ENCODE results near the gene TUBGCP6. TPM values are rescaled to one million over a fixed set of nuclear protein-coding genes. Genes with fewer than 3 reads are reported as not detected.

Gene TUBGCP6
- total and polyA plus RNA-seq, 10 of the 15 experiments (the other 5 are each of a cell fraction or from before 2014, with no cell fraction given), result 0.74 to 41.4 (median 19.4) TPM

GRCh38 chr22:50199829-50200460 lies 44.9 kb downstream of the TUBGCP6 start (continued):
- TF ChIP-seq, protein P1, sequence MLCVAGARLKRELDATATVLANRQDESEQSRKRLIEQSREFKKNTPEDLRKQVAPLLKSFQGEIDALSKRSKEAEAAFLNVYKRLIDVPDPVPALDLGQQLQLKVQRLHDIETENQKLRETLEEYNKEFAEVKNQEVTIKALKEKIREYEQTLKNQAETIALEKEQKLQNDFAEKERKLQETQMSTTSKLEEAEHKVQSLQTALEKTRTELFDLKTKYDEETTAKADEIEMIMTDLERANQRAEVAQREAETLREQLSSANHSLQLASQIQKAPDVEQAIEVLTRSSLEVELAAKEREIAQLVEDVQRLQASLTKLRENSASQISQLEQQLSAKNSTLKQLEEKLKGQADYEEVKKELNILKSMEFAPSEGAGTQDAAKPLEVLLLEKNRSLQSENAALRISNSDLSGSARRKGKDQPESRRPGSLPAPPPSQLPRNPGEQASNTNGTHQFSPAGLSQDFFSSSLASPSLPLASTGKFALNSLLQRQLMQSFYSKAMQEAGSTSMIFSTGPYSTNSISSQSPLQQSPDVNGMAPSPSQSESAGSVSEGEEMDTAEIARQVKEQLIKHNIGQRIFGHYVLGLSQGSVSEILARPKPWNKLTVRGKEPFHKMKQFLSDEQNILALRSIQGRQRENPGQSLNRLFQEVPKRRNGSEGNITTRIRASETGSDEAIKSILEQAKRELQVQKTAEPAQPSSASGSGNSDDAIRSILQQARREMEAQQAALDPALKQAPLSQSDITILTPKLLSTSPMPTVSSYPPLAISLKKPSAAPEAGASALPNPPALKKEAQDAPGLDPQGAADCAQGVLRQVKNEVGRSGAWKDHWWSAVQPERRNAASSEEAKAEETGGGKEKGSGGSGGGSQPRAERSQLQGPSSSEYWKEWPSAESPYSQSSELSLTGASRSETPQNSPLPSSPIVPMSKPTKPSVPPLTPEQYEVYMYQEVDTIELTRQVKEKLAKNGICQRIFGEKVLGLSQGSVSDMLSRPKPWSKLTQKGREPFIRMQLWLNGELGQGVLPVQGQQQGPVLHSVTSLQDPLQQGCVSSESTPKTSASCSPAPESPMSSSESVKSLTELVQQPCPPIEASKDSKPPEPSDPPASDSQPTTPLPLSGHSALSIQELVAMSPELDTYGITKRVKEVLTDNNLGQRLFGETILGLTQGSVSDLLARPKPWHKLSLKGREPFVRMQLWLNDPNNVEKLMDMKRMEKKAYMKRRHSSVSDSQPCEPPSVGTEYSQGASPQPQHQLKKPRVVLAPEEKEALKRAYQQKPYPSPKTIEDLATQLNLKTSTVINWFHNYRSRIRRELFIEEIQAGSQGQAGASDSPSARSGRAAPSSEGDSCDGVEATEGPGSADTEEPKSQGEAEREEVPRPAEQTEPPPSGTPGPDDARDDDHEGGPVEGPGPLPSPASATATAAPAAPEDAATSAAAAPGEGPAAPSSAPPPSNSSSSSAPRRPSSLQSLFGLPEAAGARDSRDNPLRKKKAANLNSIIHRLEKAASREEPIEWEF (IDR thresholded peaks at IDR 0.05; ENCODE audit: insufficient replicate concordance, low read depth, low read length), result no peak

DNA sequence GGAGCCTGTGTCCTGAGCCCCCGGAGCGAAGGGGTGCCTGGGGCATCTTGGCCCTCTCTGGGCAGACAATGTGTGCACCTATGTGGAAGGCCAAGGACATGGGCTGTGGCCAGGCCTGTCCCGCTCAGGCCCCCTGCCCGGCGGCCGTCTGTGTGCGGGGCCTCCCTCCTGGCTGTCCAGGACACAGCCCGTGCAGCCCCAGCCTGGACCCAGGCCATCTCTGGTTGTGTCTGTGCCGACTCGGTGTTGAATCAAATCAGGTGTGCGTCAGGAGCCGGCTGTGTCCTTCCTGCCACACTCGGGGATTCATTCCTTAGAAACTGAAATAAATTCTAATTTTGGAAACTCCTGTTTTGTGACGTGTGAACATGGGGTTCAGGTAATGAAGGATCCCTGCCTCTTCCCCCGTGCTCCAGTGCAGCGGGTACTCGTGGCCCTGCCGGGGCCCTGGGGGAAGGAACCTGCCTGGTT lies 45.5 kb downstream of the TUBGCP6 start:
- H3K27ac ChIP-seq (ENCODE audit: control insufficient read depth, insufficient read depth), result peak overlapping the region; percentile 77; the same call in 1 of the 2 replicates
- ChIA-PET CTCF (no interaction called here), SMC1A (ENCODE audit: uncharacterized antibody, unreplicated experiment) (no interaction called here), RAD21 (ENCODE audit: unreplicated experiment) (no interaction called here), POLR2A (interaction anchor here (1.0 kb wide), 1 partner anchor 8 kb away, joined by 3 read pairs; no protein-coding TSS in a partner anchor)
- peaks cover 16% of the 10 kb centered on the region for H3K79me2 ChIP-seq (ENCODE audit: control insufficient read depth, insufficient read depth, low read length)
- FAIRE-seq (no peak), DNase-seq (ENCODE audit: low read depth, low spot score) (no peak), ATAC-seq (no peak)
- no peaks in the 10 kb centered on the region for H3K27me3 ChIP-seq (replicated peaks in 1 of 2; ENCODE audit: control insufficient read depth in 2 of 2, insufficient read depth in 2 of 2, low read length in 1 of 2)
- H3K4me3 ChIP-seq, result no peak overlapping the region
- in situ Hi-C loops (cut with MboI) (no loop called here), intact Hi-C loops (cut with micrococcal nuclease; ENCODE audit: unreplicated experiment) (loop anchor here (10.0 kb wide), 1 partner anchor 264 kb away; no protein-coding TSS in a partner anchor)
- no peak overlapping the region; the same call in 1 of the 2 replicates for H3K9ac ChIP-seq (ENCODE audit: control insufficient read depth, insufficient read depth, low read length)
- WGBS (ENCODE audit: insufficient coverage, insufficient replicate concordance, low lambda C conversion rate, missing lambda C conversion rate), result 71% methylated on average over 18 of the region's 18 CpGs
- peaks cover 2 to 32% of the 10 kb centered on the region in 2 experiments for H3K36me3 ChIP-seq (ENCODE audit: control insufficient read depth in 2 of 2, insufficient read depth in 2 of 2, low read length in 1 of 2)
- H3K9me3 ChIP-seq (replicated peaks; ENCODE audit: control insufficient read depth, insufficient read depth, low read length), result no peaks in the 10 kb centered on the region
- no peak overlapping the region for H2AFZ ChIP-seq (ENCODE audit: control insufficient read depth, low read depth, low read length)
- BruUV-seq (replicated peaks), result no TSS peak
- no peaks in the 10 kb centered on the region for H4K20me1 ChIP-seq (ENCODE audit: control insufficient read depth, insufficient read depth)
- H3K4me2 ChIP-seq (ENCODE audit: control insufficient read depth, insufficient read depth), result peak overlapping the region; percentile 85
- peaks cover 20% of the 10 kb centered on the region for H3K4me1 ChIP-seq (ENCODE audit: control insufficient read depth, insufficient read depth, low read length)
- no peak for TF ChIP-seq MAX (IDR thresholded peaks at IDR 0.05; ENCODE audit: low read depth, low read length)
- TF ChIP-seq CREM (IDR thresholded peaks at IDR 0.05; ENCODE audit: low read depth), result no peak
- TF ChIP-seq BRCA1 (IDR thresholded peaks at IDR 0.05; ENCODE audit: low read depth, low read length), result no peak
- no peak for TF ChIP-seq POU2F2 (IDR thresholded peaks at IDR 0.05; ENCODE audit: borderline replicate concordance, low read depth, low read length)
- TF ChIP-seq NR2C1 (IDR thresholded peaks at IDR 0.05), result no peak
- no peak for TF ChIP-seq KLF5 (IDR thresholded peaks at IDR 0.05; ENCODE audit: partially characterized antibody)
- no peak for TF ChIP-seq HCFC1 (IDR thresholded peaks at IDR 0.05; ENCODE audit: low read length)
- no peak for TF ChIP-seq SUZ12 (IDR thresholded peaks at IDR 0.05; ENCODE audit: unreplicated experiment)
- no peak for TF ChIP-seq TARDBP (IDR thresholded peaks at IDR 0.05; ENCODE audit: borderline replicate concordance)
- TF ChIP-seq YBX1 (IDR thresholded peaks at IDR 0.05), result no peak
- no peak for TF ChIP-seq MLLT1 (IDR thresholded peaks at IDR 0.05)
- TF ChIP-seq ZNF24 (IDR thresholded peaks at IDR 0.05), result no peak
- no peak for TF ChIP-seq IKZF1 (conservative IDR thresholded peaks at IDR 0.05)
- TF ChIP-seq IRF3 (IDR thresholded peaks at IDR 0.05), result no peak
- TF ChIP-seq HDAC2 (IDR thresholded peaks at IDR 0.05), result no peak
